Upper lobe of left lung (tissue), 6 donors: Measurements from ENCODE around the gene PNPLA7. TPM values are rescaled to one million over a fixed set of nuclear protein-coding genes. Genes with fewer than 3 reads are reported as not detected.

Source experiments
- ATAC-seq, 2 donors: fragments of 200-7000 bp; cut with Tn5 transposase; one replicate each; pipeline ENCODE4 v1.9.1; 2022; ENCODE audit warnings: mild to moderate bottlenecking in 2 of 2, moderate library complexity in 2 of 2; ENCODE audit not compliant: low FRiP score in 2 of 2
- DNase-seq, 2 donors: peaks; one replicate each; pipeline ENCODE4 v3.0.0-alpha.2; 2019 to 2020
- H3K27ac ChIP-seq, 4 donors: fragments of 200-600 bp; sonication (generic); one replicate each; pipeline ENCODE4 v1.5.1; 2016 to 2019
- H3K27me3 ChIP-seq, 4 donors: fragments of 200-600 bp; sonication (generic); one replicate each; pipeline ENCODE4 v1.5.1; 2017 to 2019
- H3K36me3 ChIP-seq, 4 donors: fragments of 200-600 bp; sonication (generic); one replicate each; pipeline ENCODE4 v1.5.1; 2016 to 2019
- H3K4me1 ChIP-seq, 4 donors: fragments of 200-600 bp; sonication (generic); one replicate each; pipeline ENCODE4 v1.5.1; 2018 to 2019
- H3K4me3 ChIP-seq, 4 donors: fragments of 200-600 bp; sonication (generic); one replicate each; pipeline ENCODE4 v1.5.1; 2017 to 2019; ENCODE audit warnings: mild to moderate bottlenecking in 2 of 4, moderate library complexity in 1 of 4
- H3K9me3 ChIP-seq, 4 donors: fragments of 200-600 bp; sonication (generic); one replicate each; pipeline ENCODE4 v1.5.1; 2018 to 2019
- CTCF ChIP-seq, 6 experiments: fragments of 450-650 bp in 4 of 6; fragments of 200-600 bp in 2 of 6; sonication (generic) in 2 of 6; IDR thresholded peaks; one replicate each; pipeline ENCODE4 v1.5.1; 2016 to 2019; ENCODE audit warnings: antibody characterized with exemption in 6 of 6
- EP300 ChIP-seq, 4 donors: sonication (generic); formaldehyde crosslinking; IDR thresholded peaks; one replicate each; pipeline ENCODE4 v1.5.1; 2017; ENCODE audit warnings: antibody characterized with exemption in 4 of 4, control low read depth in 2 of 4
- POLR2A ChIP-seq, 4 donors: fragments of 450-650 bp; IDR thresholded peaks; one replicate each; pipeline ENCODE4 v1.5.1; 2016 to 2017; ENCODE audit warnings: antibody characterized with exemption in 4 of 4, mild to moderate bottlenecking in 2 of 4
- POLR2AphosphoS5 ChIP-seq, 2 donors: sonication (generic); formaldehyde crosslinking; IDR thresholded peaks; one replicate each; pipeline ENCODE4 v1.5.1; 2017; ENCODE audit warnings: antibody characterized with exemption in 2 of 2
- WGBS, 2 donors: methylation state at CpG; one replicate each; pipeline ENCODE4 v1.1.5; 2017 to 2018; 5-methylcytosine and 5-hydroxymethylcytosine counted together
- total RNA-seq, 6 donors: library from RNA; depleted of rRNA in 4 of 6; stranded (reverse); fragments of >200 nt in 4 of 6; gene quantifications; one replicate each; pipeline versions ENCODE4 v1.1.0 to v1.2.1, GENCODE V29; 2016 to 2021
- donor health status: DM: no; HTN: no; CAD: no; lungs with moderate emphysema.
- donor health status: DM: no; HTN: yes; CAD: no; lungs with severe emphysema.

The PNPLA7 gene
- total RNA-seq, 6 donors from 2014 or later: 6.0 to 104 (median 14.0) TPM

GRCh38 chr9:137480686-137481683 lies 69.2 kb downstream of the PNPLA7 start:
- WGBS, 2 donors: 92 to 93% methylated on average over 24 to 35 of the region's 38 CpGs
- no peaks in the 10 kb centered on the region for H3K27me3 ChIP-seq
- H3K27ac ChIP-seq: no peak overlapping the region
- no peak overlapping the region for H3K4me3 ChIP-seq
- TF ChIP-seq POLR2A (IDR thresholded peaks at IDR 0.05) (no peak), EP300 (IDR thresholded peaks at IDR 0.05) (no peak), POLR2AphosphoS5 (IDR thresholded peaks at IDR 0.05) (no peak), CTCF (IDR thresholded peaks at IDR 0.05) (no peak)
- peaks cover 0 to 6% (median under 1%) of the 10 kb centered on the region in 4 donors for H3K9me3 ChIP-seq
- no peaks in the 10 kb centered on the region for H3K4me1 ChIP-seq
- peak in 1 of 2 donors; percentile 74 for DNase-seq
- no peak for ATAC-seq
- no peaks in the 10 kb centered on the region for H3K36me3 ChIP-seq

GRCh38 chr9:137479892-137480685 lies 70.1 kb downstream of the PNPLA7 start:
- H3K27ac ChIP-seq: no peak overlapping the region
- peaks cover 7 to 15% (median 8%) of the 10 kb centered on the region in 4 donors for H3K9me3 ChIP-seq
- TF ChIP-seq POLR2A (IDR thresholded peaks at IDR 0.05) (no peak), CTCF (IDR thresholded peaks at IDR 0.05) (no peak), POLR2AphosphoS5 (IDR thresholded peaks at IDR 0.05) (no peak), EP300 (IDR thresholded peaks at IDR 0.05) (no peak)
- H3K4me3 ChIP-seq: no peak overlapping the region
- H3K4me1 ChIP-seq: no peaks in the 10 kb centered on the region
- no peak for ATAC-seq
- peak in 1 of 2 donors; percentile 57 for DNase-seq
- H3K36me3 ChIP-seq: no peaks in the 10 kb centered on the region
- no peaks in the 10 kb centered on the region for H3K27me3 ChIP-seq
- 87 to 90% methylated on average over 22 to 32 of the region's 32 CpGs for WGBS, 2 donors

- ATAC-seq: no peak
Observed at GRCh38 chr9:137478962-137479861, 71.0 kb downstream of the PNPLA7 start.

More at GRCh38 chr9:137478962-137479861, 71.0 kb downstream of the PNPLA7 start:
- TF ChIP-seq CTCF (IDR thresholded peaks at IDR 0.05): no peak
- no peak for TF ChIP-seq EP300 (IDR thresholded peaks at IDR 0.05)
- H3K27me3 ChIP-seq: no peaks in the 10 kb centered on the region
- H3K27ac ChIP-seq: no peak overlapping the region
- WGBS, 2 donors: 60 to 79% methylated on average over 28 to 35 of the region's 36 CpGs
- H3K4me1 ChIP-seq: no peaks in the 10 kb centered on the region
- no peak overlapping the region for H3K4me3 ChIP-seq
- no peaks in the 10 kb centered on the region for H3K36me3 ChIP-seq
- peak in 1 of 2 donors; percentile 82 for DNase-seq
- peaks cover 7 to 17% (median 10%) of the 10 kb centered on the region in 4 donors for H3K9me3 ChIP-seq
